ENCODE data around the gene LIN7B.
A peak's percentile ranks its signal among the peaks of the same experiment; 100 is the strongest.

Gene LIN7B

GRCh38 chr19:49150106-49150943 lies 36.2 kb downstream of the LIN7B start (continued):
- no peak for TF ChIP-seq ZNF624 (tag by site-specific recombination; IDR thresholded peaks at IDR 0.05)
- no peak for TF ChIP-seq ZNF548 (tag by site-specific recombination; IDR thresholded peaks at IDR 0.05)
- no peak for TF ChIP-seq ZNF404 (tag by site-specific recombination; IDR thresholded peaks at IDR 0.05)
- TF ChIP-seq, protein P1, sequence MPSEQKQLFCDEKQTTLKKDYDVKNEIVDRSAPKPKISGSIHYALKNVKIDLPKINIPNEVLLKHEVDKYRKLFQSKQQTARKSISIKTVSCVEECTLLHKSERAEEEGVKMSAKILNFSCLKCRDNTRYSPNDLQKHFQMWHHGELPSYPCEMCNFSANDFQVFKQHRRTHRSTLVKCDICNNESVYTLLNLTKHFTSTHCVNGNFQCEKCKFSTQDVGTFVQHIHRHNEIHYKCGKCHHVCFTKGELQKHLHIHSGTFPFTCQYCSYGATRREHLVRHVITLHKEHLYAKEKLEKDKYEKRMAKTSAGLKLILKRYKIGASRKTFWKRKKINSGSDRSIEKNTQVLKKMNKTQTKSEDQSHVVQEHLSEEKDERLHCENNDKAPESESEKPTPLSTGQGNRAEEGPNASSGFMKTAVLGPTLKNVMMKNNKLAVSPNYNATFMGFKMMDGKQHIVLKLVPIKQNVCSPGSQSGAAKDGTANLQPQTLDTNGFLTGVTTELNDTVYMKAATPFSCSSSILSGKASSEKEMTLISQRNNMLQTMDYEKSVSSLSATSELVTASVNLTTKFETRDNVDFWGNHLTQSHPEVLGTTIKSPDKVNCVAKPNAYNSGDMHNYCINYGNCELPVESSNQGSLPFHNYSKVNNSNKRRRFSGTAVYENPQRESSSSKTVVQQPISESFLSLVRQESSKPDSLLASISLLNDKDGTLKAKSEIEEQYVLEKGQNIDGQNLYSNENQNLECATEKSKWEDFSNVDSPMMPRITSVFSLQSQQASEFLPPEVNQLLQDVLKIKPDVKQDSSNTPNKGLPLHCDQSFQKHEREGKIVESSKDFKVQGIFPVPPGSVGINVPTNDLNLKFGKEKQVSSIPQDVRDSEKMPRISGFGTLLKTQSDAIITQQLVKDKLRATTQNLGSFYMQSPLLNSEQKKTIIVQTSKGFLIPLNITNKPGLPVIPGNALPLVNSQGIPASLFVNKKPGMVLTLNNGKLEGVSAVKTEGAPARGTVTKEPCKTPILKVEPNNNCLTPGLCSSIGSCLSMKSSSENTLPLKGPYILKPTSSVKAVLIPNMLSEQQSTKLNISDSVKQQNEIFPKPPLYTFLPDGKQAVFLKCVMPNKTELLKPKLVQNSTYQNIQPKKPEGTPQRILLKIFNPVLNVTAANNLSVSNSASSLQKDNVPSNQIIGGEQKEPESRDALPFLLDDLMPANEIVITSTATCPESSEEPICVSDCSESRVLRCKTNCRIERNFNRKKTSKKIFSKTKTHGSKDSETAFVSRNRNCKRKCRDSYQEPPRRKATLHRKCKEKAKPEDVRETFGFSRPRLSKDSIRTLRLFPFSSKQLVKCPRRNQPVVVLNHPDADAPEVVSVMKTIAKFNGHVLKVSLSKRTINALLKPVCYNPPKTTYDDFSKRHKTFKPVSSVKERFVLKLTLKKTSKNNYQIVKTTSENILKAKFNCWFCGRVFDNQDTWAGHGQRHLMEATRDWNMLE (tag by site-specific recombination; conservative IDR thresholded peaks at IDR 0.05; ENCODE audit: low read depth), result no peak
- TF ChIP-seq ZNF398 (tag by site-specific recombination; IDR thresholded peaks at IDR 0.05), result peak; percentile 84
- TF ChIP-seq, protein P2, sequence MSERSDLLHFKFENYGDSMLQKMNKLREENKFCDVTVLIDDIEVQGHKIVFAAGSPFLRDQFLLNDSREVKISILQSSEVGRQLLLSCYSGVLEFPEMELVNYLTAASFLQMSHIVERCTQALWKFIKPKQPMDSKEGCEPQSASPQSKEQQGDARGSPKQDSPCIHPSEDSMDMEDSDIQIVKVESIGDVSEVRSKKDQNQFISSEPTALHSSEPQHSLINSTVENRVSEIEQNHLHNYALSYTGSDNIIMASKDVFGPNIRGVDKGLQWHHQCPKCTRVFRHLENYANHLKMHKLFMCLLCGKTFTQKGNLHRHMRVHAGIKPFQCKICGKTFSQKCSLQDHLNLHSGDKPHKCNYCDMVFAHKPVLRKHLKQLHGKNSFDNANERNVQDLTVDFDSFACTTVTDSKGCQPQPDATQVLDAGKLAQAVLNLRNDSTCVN (tag by site-specific recombination; optimal IDR thresholded peaks at IDR 0.05), result peak; percentile 89
- peak; percentile 96 for TF ChIP-seq PATZ1 (tag by site-specific recombination; IDR thresholded peaks at IDR 0.05)
- no peak for TF ChIP-seq ZNF214 (tag by site-specific recombination; IDR thresholded peaks at IDR 0.05; ENCODE audit: borderline replicate concordance)
- TF ChIP-seq SP3 (tag by site-specific recombination; IDR thresholded peaks at IDR 0.05), result peak; percentile 91
- TF ChIP-seq ZNF510 (tag by site-specific recombination; IDR thresholded peaks at IDR 0.05; ENCODE audit: insufficient replicate concordance), result no peak
- TF ChIP-seq KLF8 (tag by site-specific recombination; IDR thresholded peaks at IDR 0.05), result peak; percentile 92
- TF ChIP-seq ZNF623 (tag by site-specific recombination; IDR thresholded peaks at IDR 0.05), result no peak; the same call in 1 of the 2 replicates
- TF ChIP-seq ZNF549 (tag by site-specific recombination; IDR thresholded peaks at IDR 0.05), result no peak
- no peak for TF ChIP-seq ZBTB48 (tag by site-specific recombination; IDR thresholded peaks at IDR 0.05)
- TF ChIP-seq ZSCAN16 (tag by site-specific recombination; IDR thresholded peaks at IDR 0.05), result no peak
- TF ChIP-seq ZNF302 (tag by site-specific recombination; IDR thresholded peaks at IDR 0.05; ENCODE audit: low read depth), result no peak
- no peak for TF ChIP-seq ZNF223 (tag by site-specific recombination; IDR thresholded peaks at IDR 0.05)
- no peak for TF ChIP-seq ZNF792 (tag by site-specific recombination; IDR thresholded peaks at IDR 0.05)
- TF ChIP-seq, protein P3, sequence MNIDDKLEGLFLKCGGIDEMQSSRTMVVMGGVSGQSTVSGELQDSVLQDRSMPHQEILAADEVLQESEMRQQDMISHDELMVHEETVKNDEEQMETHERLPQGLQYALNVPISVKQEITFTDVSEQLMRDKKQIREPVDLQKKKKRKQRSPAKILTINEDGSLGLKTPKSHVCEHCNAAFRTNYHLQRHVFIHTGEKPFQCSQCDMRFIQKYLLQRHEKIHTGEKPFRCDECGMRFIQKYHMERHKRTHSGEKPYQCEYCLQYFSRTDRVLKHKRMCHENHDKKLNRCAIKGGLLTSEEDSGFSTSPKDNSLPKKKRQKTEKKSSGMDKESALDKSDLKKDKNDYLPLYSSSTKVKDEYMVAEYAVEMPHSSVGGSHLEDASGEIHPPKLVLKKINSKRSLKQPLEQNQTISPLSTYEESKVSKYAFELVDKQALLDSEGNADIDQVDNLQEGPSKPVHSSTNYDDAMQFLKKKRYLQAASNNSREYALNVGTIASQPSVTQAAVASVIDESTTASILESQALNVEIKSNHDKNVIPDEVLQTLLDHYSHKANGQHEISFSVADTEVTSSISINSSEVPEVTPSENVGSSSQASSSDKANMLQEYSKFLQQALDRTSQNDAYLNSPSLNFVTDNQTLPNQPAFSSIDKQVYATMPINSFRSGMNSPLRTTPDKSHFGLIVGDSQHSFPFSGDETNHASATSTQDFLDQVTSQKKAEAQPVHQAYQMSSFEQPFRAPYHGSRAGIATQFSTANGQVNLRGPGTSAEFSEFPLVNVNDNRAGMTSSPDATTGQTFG (tag by site-specific recombination; IDR thresholded peaks at IDR 0.05; ENCODE audit: borderline replicate concordance), result no peak
- TF ChIP-seq ZNF202 (tag by site-specific recombination; IDR thresholded peaks at IDR 0.05; ENCODE audit: borderline replicate concordance), result no peak
- no peak; the same call in 1 of the 2 replicates for TF ChIP-seq ZNF639 (tag by site-specific recombination; IDR thresholded peaks at IDR 0.05)

All from HEK293 (cell line).